ENCODE data around the gene RAB33A.

Gene RAB33A

DNA sequence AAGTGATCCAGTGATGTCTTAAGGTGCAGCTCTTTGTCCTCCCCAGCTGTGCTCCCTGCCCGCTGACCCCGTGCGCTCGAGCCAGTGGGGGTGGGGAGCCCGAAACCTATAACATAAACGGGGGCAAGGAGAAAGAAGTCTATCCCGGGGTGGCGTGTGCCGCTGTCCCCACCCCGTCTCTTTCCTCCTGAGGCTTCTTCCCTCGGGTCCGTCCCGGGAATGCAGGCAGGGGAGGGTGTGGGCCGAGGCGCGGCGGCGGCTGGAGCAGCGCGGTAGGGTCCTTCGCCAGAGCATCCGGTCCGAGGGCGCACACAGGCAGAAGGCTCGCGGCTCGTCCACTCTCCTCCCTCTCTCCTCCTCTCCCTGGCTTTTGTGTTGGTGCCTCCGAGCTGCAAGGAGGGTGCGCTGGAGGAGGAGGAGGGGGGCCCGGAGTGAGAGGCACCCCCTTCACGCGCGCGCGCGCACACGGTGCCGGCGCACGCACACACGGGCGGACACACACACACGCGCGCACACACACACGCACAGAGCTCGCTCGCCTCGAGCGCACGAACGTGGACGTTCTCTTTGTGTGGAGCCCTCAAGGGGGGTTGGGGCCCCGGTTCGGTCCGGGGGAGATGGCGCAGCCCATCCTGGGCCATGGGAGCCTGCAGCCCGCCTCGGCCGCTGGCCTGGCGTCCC, at the start of gene RAB33A:
Gene RAB33A (plus strand): TSS at position 517 of the 681 bp plus-strand sequence. CDS start 101 bp downstream, at position 618.
- H3K9ac ChIP-seq (ENCODE audit: low read length), result no peak within 1 kb of the TSS

DNA sequence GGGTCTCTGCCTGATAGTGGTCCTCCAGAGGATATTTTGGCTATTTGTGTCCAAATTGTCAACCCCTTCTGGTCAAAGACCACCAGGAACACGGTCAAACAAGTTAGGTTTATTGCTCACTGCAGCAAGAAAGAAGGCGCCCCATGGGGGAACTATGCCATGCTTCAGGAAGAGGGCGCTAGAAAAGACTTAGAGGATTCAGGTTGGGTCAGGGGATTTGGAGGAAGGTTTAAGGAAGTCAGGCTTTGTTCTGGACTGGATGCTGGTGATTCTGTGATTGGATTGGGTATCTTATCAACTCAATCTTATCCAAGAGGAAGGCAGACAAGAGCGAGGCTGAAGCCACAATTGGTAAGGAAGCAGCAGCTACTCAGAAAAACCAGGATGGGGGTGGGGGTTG, 47.2 kb upstream of the RAB33A start:
- H3K27me3 ChIP-seq (ENCODE audit: control insufficient read depth, insufficient read depth, low read length), result no peaks in the 10 kb centered on the region
- H3K27ac ChIP-seq (ENCODE audit: low read depth, low read length), result peak overlapping the region; percentile 75
- H3K4me3 ChIP-seq (ENCODE audit: low read length), result no peak overlapping the region
- no peak overlapping the region for H3K9ac ChIP-seq (ENCODE audit: low read length)
- H3K36me3 ChIP-seq (ENCODE audit: control insufficient read depth, insufficient read depth, low read length), result peaks cover 2% of the 10 kb centered on the region
- H3K4me1 ChIP-seq (ENCODE audit: control insufficient read depth, insufficient read depth, low read length), result no peaks in the 10 kb centered on the region

More for the DNA sequence above, at the start of gene RAB33A:
- H3K27me3 ChIP-seq (ENCODE audit: control insufficient read depth, insufficient read depth, low read length), result no peaks in the 10 kb centered on the region
- no peaks in the 10 kb centered on the region for H3K4me1 ChIP-seq (ENCODE audit: control insufficient read depth, insufficient read depth, low read length)
- no peak within 1 kb of the TSS for H3K27ac ChIP-seq (ENCODE audit: low read depth, low read length)
- H3K36me3 ChIP-seq (ENCODE audit: control insufficient read depth, insufficient read depth, low read length), result no peaks in the 10 kb centered on the region
- peak within 1 kb of the TSS; percentile 65 for H3K4me3 ChIP-seq (ENCODE audit: low read length)

DNA sequence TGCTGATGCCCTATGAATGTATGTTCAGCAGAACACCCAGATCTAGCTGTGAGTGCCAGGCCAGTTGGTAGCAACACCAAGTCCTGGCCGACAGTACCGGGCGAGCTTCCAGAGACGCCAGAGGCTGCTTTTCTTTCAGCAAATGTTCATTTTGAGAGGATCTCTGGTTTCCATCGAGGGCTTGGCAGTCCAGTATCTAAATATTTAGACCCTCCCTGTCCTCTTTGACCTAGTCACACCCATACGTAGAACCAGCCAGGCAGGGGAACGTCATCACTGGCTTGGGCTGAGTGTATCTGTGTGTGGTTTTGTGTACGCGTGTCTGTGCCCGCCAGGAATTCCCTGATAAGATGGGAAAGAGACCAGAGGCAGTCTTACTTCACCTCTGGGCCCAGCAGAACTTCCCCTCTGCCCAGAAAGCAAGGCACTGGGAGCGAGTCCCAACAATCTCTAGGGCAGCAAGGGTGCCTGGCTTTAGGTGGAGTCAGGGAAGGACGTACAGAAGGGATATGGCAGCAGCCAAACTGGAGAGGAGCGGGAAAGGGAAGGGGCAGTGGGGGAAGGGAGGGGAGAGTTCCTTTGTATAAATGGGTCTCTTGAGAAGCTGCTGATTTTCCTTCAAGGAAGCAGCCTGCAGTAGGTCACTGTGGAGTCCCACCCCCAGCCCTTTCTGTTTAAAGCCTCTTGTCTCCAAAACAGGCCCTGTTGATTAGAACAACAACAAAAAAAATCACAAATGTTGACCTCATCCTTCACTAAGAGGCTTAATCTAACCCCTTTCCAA, 46.5 kb upstream of the RAB33A start:
- no peaks in the 10 kb centered on the region for H3K4me1 ChIP-seq (ENCODE audit: control insufficient read depth, insufficient read depth, low read length)
- no peaks in the 10 kb centered on the region for H3K27me3 ChIP-seq (ENCODE audit: control insufficient read depth, insufficient read depth, low read length)
- no peak overlapping the region for H3K4me3 ChIP-seq (ENCODE audit: low read length)
- peak overlapping the region; percentile 75 for H3K27ac ChIP-seq (ENCODE audit: low read depth, low read length)
- H3K36me3 ChIP-seq (ENCODE audit: control insufficient read depth, insufficient read depth, low read length), result peaks cover 2% of the 10 kb centered on the region
- no peak overlapping the region for H3K9ac ChIP-seq (ENCODE audit: low read length)

DNA sequence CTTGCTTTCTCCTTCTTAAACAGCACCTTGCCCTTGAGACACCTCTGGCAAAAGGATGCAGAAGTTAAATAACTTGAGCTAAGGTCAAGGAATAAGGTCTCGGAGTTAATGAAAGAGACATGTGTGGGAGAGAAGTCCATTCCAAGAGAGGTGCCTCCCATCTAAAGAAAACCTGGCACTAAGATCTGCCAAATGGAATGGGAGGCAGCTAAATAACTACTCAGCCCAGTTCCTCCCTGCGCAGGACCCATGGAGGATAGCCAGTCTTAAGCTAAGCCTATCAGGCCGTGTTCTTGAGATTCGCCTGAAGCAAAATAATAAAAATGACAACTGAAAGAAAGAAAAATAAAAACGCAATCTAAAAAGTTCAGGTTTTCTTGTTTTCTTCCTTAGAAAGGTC, 40.8 kb upstream of the RAB33A start:
- H3K36me3 ChIP-seq (ENCODE audit: control insufficient read depth, insufficient read depth, low read length), result peaks cover 5% of the 10 kb centered on the region
- no peaks in the 10 kb centered on the region for H3K27me3 ChIP-seq (ENCODE audit: control insufficient read depth, insufficient read depth, low read length)
- H3K4me1 ChIP-seq (ENCODE audit: control insufficient read depth, insufficient read depth, low read length), result no peaks in the 10 kb centered on the region
- H3K9ac ChIP-seq (ENCODE audit: low read length), result no peak overlapping the region
- no peak overlapping the region for H3K4me3 ChIP-seq (ENCODE audit: low read length)
- no peak overlapping the region for H3K27ac ChIP-seq (ENCODE audit: low read depth, low read length)

DNA sequence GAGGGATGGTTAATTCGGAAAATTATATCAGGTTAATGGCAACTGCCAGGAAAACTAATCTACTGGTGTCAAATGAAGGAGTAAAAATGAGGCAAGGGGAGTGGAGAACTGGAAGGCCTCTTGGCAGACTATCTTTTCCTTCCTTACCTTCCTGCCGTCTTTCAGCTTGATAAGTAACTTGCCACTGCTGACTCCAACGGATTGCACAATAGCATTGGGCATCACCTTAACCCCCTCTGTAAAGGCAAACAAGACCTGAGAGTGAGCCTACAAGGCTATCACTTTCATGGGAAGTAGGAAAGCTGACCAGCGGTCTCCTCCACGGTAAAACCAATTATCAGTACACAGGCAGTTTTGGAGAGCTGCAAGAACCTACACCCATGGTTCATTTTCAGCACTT, 35.3 kb upstream of the RAB33A start:
- Histone ChIP-seq H3K4me3 (ENCODE audit: low read length) (no peak overlapping the region), H3K27me3 (ENCODE audit: control insufficient read depth, insufficient read depth, low read length) (no peaks in the 10 kb centered on the region), H3K36me3 (ENCODE audit: control insufficient read depth, insufficient read depth, low read length) (peaks cover 10% of the 10 kb centered on the region), H3K27ac (ENCODE audit: low read depth, low read length) (no peak overlapping the region), H3K4me1 (ENCODE audit: control insufficient read depth, insufficient read depth, low read length) (no peaks in the 10 kb centered on the region), H3K9ac (ENCODE audit: low read length) (no peak overlapping the region)

DNA sequence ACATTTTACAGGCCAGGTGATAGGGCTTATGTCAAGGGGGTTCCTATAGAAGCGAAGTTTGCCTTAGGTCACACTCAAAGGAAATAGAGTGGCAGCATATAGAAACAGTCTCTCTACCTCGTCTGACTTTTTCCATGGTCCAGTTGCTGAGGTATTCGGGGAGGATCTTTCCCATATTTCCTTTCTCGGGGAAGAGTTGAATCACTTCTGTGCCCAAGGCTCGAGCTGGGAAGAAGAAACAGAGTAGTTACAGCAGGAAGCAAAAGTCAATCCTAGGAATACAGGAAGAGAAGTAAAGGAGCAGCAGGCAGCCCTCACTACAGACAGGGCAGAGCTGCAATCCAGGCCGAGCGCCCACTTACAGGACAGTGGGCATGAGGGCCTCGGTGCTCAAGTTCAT, 34.8 kb upstream of the RAB33A start:
- no peaks in the 10 kb centered on the region for H3K4me1 ChIP-seq (ENCODE audit: control insufficient read depth, insufficient read depth, low read length)
- H3K27me3 ChIP-seq (ENCODE audit: control insufficient read depth, insufficient read depth, low read length), result no peaks in the 10 kb centered on the region
- peaks cover 8% of the 10 kb centered on the region for H3K36me3 ChIP-seq (ENCODE audit: control insufficient read depth, insufficient read depth, low read length)
- H3K4me3 ChIP-seq (ENCODE audit: low read length), result no peak overlapping the region
- no peak overlapping the region for H3K27ac ChIP-seq (ENCODE audit: low read depth, low read length)
- no peak overlapping the region for H3K9ac ChIP-seq (ENCODE audit: low read length)

DNA sequence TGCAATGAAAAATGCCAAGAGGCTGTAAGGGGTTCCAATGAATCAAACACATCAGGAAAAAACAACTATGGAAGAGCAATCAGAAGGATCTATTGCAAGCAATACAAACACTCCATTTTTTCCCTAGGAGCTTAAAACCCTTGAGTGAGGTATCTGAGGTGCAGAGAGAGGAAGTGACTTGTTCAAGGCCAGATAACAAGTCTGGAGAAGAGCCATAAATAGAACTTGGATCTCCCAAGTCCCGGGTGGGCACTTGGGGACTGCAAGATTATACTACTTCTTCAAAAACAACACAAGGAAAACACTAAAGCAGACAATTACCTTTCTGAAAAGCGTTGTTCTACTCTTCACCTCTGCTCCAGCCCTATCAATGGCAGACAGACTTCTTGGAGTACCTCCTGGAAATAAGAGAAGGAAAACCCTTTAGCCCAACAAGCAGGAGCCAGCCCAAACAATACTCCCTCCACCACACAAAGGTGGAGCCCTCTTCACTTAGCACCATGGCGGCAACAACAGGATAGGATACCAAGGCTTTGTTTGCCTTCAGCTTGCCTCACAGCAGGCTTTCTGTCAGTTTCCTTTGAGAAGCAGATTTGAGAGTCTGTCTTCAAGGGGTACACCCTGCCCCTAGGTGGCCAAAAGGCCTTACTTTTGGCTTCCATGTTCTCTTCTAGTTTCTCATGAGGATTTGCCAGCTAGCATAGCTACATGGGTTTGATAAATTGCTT, 32.1 kb upstream of the RAB33A start:
- Histone ChIP-seq H3K4me1 (ENCODE audit: control insufficient read depth, insufficient read depth, low read length) (no peaks in the 10 kb centered on the region), H3K9ac (ENCODE audit: low read length) (no peak overlapping the region), H3K27ac (ENCODE audit: low read depth, low read length) (no peak overlapping the region), H3K4me3 (ENCODE audit: low read length) (no peak overlapping the region), H3K27me3 (ENCODE audit: control insufficient read depth, insufficient read depth, low read length) (no peaks in the 10 kb centered on the region), H3K36me3 (ENCODE audit: control insufficient read depth, insufficient read depth, low read length) (peaks cover 8% of the 10 kb centered on the region)

DNA sequence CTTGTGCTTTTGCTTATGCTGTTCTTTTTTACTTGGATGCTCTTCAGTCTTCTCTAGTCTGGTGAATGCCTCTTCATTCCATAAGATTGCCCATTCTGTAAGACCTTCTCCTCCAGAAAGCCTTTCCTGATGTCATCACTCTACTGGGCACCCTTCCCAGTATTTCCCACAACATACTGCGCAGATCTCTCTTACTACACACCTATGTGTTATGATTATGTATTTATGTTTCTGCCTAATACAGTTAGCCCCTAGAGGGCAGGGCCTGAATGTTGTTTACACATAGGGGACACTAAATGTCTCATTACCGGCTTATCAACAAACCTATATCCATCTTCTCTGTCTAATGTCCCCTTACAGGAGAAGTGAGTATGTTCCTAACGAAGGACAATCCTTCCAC, 27.3 kb upstream of the RAB33A start:
- H3K4me1 ChIP-seq (ENCODE audit: control insufficient read depth, insufficient read depth, low read length), result no peaks in the 10 kb centered on the region
- H3K27ac ChIP-seq (ENCODE audit: low read depth, low read length), result no peak overlapping the region
- H3K9ac ChIP-seq (ENCODE audit: low read length), result no peak overlapping the region
- peaks cover 6% of the 10 kb centered on the region for H3K36me3 ChIP-seq (ENCODE audit: control insufficient read depth, insufficient read depth, low read length)
- no peaks in the 10 kb centered on the region for H3K27me3 ChIP-seq (ENCODE audit: control insufficient read depth, insufficient read depth, low read length)
- no peak overlapping the region for H3K4me3 ChIP-seq (ENCODE audit: low read length)

DNA sequence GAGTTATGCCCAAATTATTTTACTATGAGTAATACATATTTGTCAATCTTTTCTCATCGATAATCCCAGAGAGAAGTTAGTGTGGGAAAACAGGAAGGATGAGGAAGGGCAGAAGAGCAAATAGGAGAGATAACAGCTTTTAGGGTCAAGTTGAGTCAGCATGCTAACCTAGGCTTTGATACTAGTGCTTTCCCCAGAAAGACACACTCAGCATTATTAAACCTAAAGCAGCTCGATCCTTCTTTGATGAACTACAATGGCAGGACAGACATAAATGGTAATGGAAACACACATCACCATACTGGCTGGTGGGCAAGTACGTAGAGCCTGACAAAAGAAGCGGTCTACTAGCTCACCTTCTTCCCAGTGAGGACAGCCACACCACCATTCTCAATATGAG, 26.6 kb upstream of the RAB33A start:
- H3K4me1 ChIP-seq (ENCODE audit: control insufficient read depth, insufficient read depth, low read length), result no peaks in the 10 kb centered on the region
- no peaks in the 10 kb centered on the region for H3K27me3 ChIP-seq (ENCODE audit: control insufficient read depth, insufficient read depth, low read length)
- H3K27ac ChIP-seq (ENCODE audit: low read depth, low read length), result no peak overlapping the region
- H3K4me3 ChIP-seq (ENCODE audit: low read length), result no peak overlapping the region
- H3K36me3 ChIP-seq (ENCODE audit: control insufficient read depth, insufficient read depth, low read length), result peaks cover 4% of the 10 kb centered on the region
- no peak overlapping the region for H3K9ac ChIP-seq (ENCODE audit: low read length)

DNA sequence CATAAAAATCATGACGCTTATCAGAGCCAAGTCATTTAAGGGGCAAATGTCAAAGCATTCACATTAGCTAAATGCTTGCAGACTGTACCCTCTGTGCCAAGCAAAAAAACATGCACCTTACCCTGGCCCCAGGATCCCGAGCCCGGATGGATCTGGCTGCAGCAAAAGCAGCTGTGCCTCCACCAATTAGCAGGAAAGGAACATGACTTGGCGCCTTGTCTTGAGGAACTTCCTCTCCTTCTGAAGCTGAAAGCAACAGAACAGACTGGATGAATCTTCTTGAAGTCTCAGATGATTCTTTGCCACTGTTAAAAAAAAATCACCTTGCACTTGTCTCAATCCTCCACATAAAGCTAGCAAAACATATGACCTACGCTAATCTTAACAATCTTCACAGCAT, 24.1 kb upstream of the RAB33A start:
- no peaks in the 10 kb centered on the region for H3K36me3 ChIP-seq (ENCODE audit: control insufficient read depth, insufficient read depth, low read length)
- H3K4me3 ChIP-seq (ENCODE audit: low read length), result no peak overlapping the region
- H3K27ac ChIP-seq (ENCODE audit: low read depth, low read length), result no peak overlapping the region
- no peaks in the 10 kb centered on the region for H3K27me3 ChIP-seq (ENCODE audit: control insufficient read depth, insufficient read depth, low read length)
- no peaks in the 10 kb centered on the region for H3K4me1 ChIP-seq (ENCODE audit: control insufficient read depth, insufficient read depth, low read length)
- H3K9ac ChIP-seq (ENCODE audit: low read length), result no peak overlapping the region

DNA sequence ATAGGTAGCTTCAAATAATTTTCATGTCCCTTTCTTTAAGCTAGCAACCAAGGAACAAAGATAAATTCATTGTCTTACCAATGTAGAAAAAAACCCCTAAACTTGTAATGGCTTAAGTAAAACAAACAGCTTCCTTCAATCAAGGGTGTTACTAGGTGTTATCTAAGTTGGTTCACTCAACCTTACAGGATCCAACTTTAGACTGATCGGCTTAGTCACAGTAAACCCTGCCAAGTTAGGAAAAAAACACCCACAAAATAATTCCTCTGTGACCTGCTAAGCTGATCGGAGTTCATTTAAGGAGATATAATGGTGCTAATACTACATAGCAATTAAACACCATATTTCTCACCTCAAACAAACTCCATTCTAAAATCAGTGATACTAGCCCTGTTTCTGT, 16.2 kb upstream of the RAB33A start:
- Histone ChIP-seq H3K4me3 (ENCODE audit: low read length) (no peak overlapping the region), H3K36me3 (ENCODE audit: control insufficient read depth, insufficient read depth, low read length) (no peaks in the 10 kb centered on the region), H3K4me1 (ENCODE audit: control insufficient read depth, insufficient read depth, low read length) (no peaks in the 10 kb centered on the region), H3K27ac (ENCODE audit: low read depth, low read length) (no peak overlapping the region), H3K27me3 (ENCODE audit: control insufficient read depth, insufficient read depth, low read length) (no peaks in the 10 kb centered on the region), H3K9ac (ENCODE audit: low read length) (no peak overlapping the region)

DNA sequence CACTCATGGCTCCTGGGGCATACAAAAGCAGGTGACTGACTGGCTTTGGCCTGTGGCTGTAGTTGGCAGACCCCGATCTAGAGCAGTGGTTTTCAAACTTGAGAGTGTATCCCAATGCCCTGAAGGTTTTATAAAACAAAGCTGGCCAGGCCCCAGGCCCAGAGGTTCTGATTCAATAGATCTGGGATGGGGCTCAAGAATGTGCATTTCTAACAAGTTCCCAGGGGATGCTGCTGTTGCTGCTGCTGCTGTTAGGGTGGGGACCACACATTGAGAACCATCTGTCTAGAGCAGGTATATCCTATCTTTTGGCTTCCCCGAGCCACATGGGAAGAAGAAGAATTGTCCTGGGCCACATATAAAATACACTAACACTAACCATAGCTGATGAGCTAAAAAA, 13.5 kb upstream of the RAB33A start:
- Histone ChIP-seq H3K9ac (ENCODE audit: low read length) (no peak overlapping the region), H3K27me3 (ENCODE audit: control insufficient read depth, insufficient read depth, low read length) (no peaks in the 10 kb centered on the region), H3K27ac (ENCODE audit: low read depth, low read length) (no peak overlapping the region), H3K36me3 (ENCODE audit: control insufficient read depth, insufficient read depth, low read length) (no peaks in the 10 kb centered on the region), H3K4me3 (ENCODE audit: low read length) (no peak overlapping the region), H3K4me1 (ENCODE audit: control insufficient read depth, insufficient read depth, low read length) (no peaks in the 10 kb centered on the region)
